Fibroblast of the aortic adventitia (primary cell): ENCODE results near the gene AGPAT1. TPM values are rescaled to one million over a fixed set of nuclear protein-coding genes. Genes with fewer than 3 reads are reported as not detected.

Source experiments
- DNase-seq: peaks from one replicate; pipeline ENCODE4 v3.0.0-alpha.2; 2010; ENCODE audit warnings: low read depth
- H3K4me3 ChIP-seq: 2 replicates; pipeline ENCODE4 v1.5.1; 2011; ENCODE audit warnings: low read depth, mild to moderate bottlenecking, control low read depth, low read length, moderate library complexity
- total RNA-seq: library from RNA; depleted of rRNA; stranded (reverse); fragments of >200 nt; gene quantifications from 2 replicates; pipeline ENCODE4 v1.2.3, GENCODE V29; 2012; ENCODE audit warnings: low replicate concordance
- TF ChIP-seq, protein P1 (sequence below): IDR thresholded peaks from 2 replicates; pipeline ENCODE4 v1.5.1; 2011; ENCODE audit warnings: mild to moderate bottlenecking, low read length, control low read depth, inconsistent platforms; ENCODE audit not compliant: insufficient read depth

Gene AGPAT1
- total RNA-seq, 1 donor = 41.1 TPM

DNA sequence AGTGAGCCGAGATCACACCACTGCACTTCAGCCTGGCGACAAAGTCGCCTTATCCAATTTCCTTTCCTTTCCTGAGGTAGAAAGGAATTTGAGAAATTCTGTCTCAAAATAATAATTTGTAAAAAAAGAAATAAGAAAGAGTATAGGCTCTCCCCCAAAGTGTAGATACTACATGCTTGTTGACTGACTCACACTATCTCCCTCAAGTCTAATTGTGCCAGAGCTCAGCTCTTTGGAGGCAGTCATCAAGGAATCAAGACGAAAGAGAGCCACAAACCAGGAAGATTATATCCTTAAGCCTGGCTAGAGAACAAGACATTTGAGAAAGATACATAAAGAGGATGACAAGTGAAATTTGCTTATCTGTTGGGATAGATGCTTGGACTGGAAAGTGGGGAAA lies 42.1 kb downstream of the AGPAT1 start:
- no peak overlapping the region for H3K4me3 ChIP-seq
- TF ChIP-seq, protein P1, sequence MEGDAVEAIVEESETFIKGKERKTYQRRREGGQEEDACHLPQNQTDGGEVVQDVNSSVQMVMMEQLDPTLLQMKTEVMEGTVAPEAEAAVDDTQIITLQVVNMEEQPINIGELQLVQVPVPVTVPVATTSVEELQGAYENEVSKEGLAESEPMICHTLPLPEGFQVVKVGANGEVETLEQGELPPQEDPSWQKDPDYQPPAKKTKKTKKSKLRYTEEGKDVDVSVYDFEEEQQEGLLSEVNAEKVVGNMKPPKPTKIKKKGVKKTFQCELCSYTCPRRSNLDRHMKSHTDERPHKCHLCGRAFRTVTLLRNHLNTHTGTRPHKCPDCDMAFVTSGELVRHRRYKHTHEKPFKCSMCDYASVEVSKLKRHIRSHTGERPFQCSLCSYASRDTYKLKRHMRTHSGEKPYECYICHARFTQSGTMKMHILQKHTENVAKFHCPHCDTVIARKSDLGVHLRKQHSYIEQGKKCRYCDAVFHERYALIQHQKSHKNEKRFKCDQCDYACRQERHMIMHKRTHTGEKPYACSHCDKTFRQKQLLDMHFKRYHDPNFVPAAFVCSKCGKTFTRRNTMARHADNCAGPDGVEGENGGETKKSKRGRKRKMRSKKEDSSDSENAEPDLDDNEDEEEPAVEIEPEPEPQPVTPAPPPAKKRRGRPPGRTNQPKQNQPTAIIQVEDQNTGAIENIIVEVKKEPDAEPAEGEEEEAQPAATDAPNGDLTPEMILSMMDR = no peak
- DNase-seq = peak; percentile 45

DNA sequence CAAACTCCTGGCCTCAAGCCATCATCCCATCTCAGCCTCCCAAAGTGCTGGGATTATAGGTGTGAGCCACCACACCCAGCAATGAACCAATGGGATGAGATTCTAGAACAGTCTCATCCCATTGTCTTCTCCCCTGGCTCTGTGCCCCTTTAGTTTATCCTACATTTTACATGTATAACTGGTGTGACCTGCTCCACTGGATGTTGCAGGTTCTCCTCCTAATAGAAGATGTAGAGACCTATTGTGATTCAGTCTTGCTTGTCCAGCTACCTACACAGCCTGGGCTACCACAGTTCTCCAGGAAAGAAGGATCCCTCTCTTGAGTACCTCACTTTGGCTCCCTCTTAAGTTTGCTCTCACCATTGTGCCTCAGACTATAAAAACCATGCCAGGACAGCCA lies 43.8 kb downstream of the AGPAT1 start:
- no peak overlapping the region for H3K4me3 ChIP-seq
- TF ChIP-seq, protein P1 = no peak
- DNase-seq = no peak

DNA sequence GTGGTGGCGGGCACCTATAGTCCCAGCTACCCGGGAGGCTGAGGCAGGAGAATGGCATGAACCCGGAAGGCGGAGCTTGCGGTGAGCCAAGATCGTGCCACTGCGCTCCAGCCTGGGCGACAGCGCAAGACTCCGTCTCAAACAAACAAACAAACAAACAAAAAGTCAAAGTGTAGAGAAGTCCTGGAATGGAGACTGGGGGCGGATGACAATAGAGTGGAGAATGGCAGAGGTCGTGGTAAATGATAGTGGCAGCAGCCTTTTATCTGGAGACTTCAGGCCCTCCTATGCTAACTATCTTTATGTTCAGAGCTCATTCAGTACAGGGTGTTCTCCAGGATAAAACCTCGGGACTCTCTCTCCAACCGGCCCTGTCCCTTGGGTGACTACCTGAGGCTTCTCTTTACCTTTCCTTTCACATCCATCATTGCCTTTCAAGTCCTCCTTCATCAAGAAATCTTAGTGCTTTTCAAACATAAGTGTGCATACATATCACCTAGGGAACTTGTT lies 44.4 kb downstream of the AGPAT1 start:
- DNase-seq = no peak
- H3K4me3 ChIP-seq = no peak overlapping the region
- TF ChIP-seq, protein P1 = no peak

DNA sequence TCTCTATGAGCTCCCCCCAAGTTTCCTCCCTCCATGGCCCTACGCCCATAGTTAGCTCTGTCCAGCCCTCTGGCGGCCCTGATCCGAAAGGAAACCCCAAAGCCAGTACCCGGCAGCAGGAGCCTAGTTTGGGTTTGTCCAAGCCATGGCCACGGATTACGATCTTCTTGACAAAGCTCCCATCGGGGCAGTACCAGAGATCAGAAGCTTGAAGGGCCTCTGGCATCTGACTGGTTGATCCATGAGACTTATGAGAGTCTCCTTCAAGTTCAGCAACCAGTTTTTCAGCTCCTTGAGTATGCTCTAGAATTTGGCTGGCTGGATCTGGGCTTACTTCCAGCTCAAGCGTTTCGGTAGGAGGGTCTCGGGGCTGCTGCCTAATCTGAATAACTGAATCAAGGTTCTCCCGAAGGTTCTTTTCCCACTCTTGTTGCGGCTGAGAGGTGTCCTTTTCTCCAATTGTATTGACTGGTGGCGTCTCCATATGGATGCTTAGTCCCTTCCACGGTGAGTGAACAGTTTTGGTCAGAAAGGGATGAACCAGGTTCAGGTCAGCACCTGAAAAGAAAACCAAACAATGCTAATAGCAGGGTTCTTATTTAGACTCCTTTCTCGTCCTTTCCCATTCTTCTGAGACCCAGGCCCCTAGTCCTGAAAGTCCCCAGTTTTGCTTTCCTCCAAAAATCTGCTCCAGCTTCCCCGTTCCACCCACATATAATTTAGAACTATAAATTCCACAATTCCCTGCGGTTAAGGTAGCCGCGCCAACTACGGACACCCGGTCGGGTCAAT lies 46.4 kb downstream of the AGPAT1 start:
- TF ChIP-seq, protein P1 = no peak
- H3K4me3 ChIP-seq = peak overlapping the region; percentile 76
- DNase-seq = no peak

DNA sequence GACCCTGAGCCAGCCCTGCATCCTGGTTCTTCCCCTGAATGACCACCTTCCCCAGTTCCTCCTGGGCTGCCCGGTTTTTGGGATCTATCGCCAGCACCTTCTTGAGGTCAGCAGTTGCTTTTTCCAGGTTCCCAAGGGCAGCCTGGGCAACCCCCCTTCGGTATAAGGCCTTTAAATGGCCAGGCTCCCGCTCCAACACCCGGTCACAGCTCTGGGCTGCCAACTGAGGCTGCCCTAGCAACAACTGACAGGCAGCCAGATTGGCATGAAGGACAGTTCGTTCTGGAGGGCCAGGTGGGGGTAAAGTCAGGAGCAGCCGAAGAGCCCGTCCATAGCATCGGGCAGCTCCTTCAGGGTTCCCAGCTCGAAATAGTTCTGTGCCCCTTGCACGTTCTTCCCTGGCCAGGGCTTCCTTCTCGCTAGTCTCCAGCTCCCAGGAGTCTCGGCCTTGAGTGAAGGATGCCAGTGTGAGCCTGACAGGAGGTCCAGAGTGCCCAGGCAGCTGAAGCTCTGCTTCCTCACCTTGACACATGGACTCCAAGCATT lies 47.1 kb downstream of the AGPAT1 start:
- TF ChIP-seq, protein P1 = no peak
- H3K4me3 ChIP-seq = peak overlapping the region; percentile 76
- no peak for DNase-seq

DNA sequence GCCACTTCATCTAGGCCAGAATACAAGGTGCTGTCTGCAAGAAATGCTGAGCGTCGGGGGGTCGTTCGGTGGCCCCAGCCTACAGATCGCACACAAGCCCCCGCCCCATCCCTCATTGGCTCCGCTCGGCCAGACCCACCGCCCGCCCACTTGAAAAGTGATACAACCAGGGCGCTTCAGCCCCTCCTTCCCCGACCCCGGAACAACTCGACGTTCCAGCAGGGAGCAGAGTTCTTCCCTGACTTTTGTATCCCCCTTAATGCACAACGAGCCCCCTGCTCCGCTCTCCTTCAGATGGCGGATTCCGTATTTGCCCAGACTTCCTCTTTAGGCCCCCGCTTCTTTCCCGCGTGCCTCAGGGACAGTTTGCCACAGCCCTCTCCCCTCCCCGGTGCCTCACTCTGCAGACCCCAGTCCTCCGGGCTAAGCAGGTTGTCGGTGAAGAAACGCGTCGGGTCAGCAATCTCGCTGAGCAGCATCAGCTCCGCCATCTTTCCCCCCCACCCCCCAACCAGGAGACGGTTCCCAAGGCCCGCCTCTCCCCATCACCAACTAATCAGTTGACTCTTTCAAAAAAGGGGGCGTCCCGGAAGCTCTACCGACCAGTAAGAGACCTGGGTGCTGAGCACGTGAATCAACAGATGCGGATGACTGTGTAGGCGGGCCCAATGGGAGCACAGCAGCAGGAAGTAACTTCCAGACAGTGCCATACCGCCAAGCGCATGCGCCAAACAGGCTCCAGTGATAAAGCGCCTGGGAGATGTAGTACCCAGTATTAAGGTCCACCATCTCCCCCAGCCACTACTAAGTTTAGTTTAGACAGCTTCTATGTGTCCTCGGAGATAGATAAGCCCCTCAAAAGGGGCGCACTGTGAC lies 47.9 kb downstream of the AGPAT1 start, which contains the start of gene ATF6B:
TSS of gene ATF6B (minus strand) at position 530 of the 876 bp plus-strand sequence. CDS start at position 491, 39 bp downstream.
- peak within 1 kb of the TSS; percentile 99 for H3K4me3 ChIP-seq
- TF ChIP-seq, protein P1 = no peak
- DNase-seq = peak; percentile 100
